HG03175 (cell line): ENCODE measurements around the gene PCTP.

ENCODE experiments used
- ATAC-seq: cut with Tn5 transposase; IDR thresholded peaks from one replicate; pipeline ENCODE4 v1.9.1; 2021; ENCODE audit warnings: mild to moderate bottlenecking, moderate library complexity; ENCODE audit not compliant: unreplicated experiment

Gene PCTP

DNA sequence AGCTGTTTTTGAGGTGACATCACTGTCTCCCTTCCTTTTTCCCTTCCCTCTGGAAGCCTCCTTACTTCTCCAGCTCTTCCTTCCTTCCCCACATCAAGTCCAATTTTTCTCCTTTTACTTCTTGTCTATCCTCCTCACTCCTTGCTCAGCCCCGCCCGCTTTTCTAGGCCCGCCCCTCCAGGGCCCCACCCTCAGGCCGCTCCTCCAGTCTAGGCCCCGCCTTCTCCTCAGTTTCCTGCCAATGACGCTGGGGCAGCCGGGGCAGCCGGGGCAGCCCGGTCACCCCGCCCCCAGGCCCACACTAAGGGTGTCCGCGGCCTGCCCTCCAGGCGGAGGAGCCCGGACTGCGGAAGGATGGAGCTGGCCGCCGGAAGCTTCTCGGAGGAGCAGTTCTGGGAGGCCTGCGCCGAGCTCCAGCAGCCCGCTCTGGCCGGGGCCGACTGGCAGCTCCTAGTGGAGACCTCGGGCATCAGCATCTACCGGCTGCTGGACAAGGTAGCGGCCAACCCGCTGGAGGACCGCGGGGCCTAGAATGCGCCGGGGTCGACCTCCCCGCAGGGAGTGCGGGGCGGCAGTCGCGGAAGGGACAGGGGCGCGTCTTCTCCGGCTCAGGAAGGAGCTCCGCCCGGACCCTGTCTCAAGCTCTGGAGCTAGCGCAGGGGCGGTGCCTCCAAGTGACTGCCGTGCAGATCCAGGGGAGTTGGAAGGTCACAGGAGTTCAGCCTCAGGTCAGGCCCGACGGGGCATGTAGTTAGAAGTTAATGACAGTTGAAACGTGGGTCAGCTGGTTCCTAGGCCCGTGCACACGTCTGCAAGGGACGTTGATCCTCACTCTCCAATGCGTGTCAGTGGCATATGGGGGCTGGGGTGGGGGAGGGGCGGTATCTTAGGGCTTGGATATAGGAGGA is at the start of gene PCTP:
PCTP (plus strand) TSS at position 302 of the 908 bp plus-strand sequence; CDS start at position 355, 53 bp downstream.
- peak; percentile 97 for ATAC-seq

DNA sequence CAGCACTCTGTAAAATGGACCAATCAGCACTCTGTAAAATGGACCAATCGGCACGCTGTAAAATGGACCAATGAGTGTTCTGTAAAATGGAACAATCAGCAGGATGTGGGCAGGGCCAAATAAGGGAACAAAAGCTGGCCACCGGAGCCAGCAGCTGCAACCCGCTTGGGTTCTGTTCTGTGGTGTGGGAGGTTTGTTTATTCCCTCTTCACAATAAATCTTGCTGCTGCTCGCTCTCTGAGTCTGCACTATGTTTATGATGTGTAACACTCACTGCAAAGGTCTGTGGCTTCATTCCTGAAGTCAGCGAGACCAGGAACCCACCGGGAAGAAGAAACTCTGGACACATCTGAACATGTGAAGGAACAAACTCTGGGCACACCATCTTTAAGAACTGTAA is 48.7 kb upstream of the PCTP start:
- no peak for ATAC-seq

DNA sequence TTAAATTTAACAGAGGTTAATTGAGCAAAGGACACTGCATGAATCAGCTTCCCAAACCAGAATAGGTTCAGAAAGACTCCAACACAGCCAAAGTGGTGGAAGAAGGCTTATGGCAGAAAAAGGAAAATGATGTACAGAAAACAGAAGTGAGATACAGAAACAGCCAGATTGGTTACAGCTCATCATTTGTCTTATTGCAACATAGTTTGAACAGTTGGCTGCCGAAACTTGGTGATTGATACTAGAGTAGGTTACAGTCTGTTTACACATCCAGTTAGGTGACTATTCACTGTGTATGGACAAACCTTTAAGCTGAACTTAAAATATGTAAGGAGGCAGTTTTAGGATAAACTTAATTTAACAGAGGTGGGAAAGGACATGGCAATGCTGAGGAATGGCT is 46.5 kb upstream of the PCTP start:
- no peak for ATAC-seq

DNA sequence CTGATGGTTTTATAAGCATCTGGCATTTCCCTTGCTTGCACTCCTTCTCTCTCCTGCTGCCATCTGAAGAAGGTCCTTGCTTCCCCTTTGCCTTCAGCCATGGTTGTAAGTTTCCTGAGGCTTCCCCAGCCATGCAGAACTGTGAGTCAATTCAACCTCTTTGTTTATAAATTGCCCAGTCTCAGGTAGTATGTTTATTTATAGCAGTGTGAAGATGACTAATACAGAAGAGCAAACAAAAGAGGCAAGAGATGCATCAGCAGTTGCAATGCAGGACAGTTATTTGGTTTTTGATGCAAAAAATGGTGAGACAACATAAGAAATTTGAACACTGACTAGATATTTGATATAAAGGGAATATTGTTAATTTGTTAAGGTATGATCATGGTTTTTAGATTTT is 45.0 kb upstream of the PCTP start:
- peak; percentile 70 for ATAC-seq

DNA sequence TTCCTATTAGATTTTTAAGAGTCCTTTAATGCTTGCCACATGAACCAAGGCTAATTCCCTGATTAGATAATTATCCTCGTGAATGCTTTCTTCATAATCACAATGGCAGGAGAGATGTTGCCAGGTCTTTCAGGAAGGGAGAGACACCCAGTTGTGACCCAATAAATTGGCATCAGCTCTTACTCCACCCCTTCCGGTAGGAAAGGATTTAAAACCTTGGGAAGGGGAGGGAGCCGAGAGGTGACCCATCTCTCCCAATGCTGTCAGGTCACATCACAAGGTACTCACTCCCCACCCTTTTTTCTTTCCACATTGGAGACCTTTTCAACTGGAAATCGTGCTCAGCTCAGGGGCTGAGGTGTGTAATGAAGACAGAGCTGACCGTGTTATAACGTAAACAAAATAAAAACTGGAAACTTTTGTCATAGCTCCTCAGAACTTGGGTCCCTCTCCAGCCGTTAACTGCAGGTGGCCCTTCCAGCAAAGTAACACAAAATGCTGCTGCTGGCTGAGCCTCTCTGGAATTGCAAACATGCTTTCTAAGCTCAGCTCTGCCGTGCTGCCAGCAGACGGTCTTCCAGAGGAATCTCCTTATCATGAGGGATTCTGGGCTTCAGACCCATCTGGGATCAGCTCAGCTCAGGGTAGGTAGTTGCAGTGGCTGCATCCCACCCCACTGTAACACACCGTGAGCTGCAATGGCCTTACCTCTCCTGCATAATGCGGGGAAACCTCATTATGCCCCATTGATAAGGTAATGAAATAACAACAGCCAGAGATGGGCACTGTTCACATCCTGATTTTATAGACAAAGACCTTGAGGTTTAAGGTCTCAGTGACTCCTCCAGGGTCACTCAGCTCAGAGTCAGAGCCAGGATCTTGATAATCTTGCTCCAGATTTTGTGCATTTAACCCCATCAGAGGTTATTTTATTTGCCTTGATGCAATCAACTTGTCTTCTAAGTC is 43.8 kb upstream of the PCTP start:
- ATAC-seq: no peak

DNA sequence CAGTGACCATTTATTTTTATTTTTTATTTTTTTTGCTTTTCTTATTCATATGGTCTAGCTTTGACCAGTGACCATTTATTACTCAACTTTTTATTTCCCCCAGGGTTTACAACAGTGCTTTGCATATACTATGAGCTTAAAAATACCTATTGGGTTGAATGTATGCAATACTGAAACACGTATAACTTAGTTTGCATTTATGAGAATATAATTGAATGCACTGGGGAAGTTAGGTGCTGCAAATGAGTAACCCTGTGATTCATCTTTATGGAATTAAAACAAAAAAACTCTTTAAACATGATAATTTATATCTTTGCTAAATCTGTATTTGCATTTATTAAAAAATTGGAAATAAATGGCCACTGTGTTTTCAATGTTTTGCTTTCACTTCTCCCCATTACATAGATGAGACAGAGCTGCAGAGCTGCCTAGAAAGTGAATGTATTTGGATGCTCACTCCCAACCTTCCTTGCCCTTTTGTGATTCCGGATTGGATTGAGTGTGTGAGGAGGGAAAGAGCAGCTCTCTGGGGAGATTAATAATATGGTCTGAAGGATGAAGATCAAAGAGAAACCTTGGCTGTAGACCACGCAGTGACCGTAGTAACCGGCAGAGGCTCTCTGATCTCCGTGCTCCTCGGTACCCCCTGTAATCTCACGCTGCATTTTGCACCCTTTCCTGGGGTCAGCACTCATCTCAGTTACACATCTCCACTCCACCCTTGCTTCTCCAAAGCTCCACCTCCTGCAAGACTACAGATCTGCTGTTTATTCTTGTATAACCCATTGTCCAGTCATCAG is 42.5 kb upstream of the PCTP start:
- ATAC-seq: no peak

DNA sequence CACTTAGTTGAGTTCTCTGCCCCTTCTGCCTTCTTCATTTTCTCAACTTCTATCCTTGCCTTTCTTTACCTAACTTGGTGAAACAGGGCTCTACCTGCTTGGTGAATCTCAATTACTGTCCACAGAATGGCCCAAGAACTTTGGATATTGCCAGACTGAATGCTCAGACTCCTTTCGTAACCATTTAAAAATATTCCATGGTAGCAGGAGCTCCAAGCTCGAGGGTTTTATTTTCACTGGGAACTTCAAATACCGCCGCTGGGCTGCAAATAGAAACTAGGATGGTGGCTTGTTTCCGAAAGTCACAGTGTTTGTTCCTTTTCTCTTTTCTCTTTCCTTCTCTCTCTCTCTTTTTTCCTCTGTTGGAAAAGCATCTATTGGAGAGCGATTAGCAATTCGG is 41.4 kb upstream of the PCTP start:
- no peak for ATAC-seq

DNA sequence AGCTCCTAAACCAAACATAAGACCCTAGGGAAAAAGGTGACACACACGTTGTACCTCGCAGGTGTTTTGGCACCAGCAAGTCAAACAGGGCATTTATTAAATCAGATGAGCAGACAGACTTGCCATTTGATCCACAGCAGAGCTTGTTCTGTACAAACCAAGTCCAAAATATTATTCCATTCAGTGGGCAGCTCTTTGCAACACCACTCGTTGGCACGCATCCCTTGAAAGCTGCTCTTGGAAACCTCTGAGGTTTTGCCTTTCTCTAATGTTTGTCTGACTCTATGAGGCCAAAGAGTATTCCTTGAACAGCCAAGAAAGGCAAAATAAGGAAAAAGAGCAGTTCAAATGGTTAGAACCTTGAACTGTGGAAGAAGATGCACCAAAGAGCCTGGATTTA is 40.9 kb upstream of the PCTP start:
- ATAC-seq: no peak

DNA sequence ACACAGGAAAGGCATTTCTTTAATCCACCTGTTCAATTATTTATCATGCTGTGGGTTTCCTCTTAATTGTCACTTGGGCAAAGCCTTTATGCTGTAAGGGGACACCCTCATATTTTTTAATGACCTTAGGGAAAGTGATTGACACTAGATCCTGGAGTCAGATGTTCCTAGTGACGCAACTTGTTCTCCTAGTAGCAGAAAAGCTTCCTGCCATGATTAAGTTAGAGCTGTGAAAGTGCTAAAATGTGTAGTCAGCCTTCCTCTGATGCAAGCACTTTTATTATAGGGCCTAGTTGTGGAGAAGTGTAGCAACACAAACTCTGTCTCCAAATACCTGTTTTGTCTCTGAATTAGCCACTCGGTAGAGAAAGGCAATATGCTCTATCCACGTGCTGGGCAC is 40.4 kb upstream of the PCTP start:
- ATAC-seq: no peak

DNA sequence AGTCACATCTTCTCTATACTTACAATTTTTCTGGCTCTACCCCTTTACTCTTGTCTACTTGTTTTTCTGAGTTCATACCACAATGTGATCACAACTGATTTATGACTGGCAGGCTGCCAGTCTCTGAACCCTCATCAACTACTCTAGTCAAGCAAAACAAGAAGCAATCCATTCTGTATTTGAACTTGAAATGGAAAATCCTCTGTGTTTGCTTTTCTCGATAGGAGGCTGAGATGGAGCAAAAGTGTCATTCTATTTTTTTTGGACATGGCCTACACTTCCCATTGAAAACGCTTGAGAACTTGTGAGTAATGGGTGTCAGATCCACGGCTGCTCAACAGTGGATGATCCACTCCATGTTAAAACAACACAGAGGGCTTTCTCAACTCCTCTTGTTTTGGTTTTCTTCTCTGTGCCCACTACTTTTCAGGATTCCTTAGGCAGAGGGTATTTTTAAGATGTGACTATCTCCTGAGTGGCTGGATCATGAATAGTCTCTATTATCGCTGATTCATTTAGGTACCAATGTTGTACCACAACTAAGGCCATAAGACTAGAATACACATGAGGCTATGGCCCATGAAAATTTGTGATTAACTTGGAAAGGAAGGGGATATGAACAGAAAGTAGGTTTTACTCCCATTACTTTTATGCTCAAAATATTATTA is 39.9 kb upstream of the PCTP start:
- ATAC-seq: no peak

DNA sequence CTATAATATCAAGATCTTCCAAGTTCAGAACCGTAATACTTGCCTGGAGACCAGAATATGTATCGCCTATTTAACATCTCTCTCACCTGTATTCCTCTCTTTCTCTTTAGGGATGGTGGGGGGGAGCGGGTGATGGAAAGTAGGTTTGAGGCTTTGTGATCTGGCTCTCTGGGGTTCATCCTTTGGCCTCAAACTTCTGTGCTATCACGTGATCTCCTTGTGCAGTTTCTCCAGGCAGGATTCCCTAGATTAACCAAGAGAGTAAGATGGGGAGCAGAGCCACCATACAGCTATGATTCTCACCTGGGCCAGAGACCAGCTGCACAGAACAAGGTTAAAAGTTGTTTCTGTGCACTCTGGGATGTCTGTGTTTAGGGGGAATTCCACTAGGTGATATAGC is 33.4 kb upstream of the PCTP start:
- ATAC-seq: no peak

DNA sequence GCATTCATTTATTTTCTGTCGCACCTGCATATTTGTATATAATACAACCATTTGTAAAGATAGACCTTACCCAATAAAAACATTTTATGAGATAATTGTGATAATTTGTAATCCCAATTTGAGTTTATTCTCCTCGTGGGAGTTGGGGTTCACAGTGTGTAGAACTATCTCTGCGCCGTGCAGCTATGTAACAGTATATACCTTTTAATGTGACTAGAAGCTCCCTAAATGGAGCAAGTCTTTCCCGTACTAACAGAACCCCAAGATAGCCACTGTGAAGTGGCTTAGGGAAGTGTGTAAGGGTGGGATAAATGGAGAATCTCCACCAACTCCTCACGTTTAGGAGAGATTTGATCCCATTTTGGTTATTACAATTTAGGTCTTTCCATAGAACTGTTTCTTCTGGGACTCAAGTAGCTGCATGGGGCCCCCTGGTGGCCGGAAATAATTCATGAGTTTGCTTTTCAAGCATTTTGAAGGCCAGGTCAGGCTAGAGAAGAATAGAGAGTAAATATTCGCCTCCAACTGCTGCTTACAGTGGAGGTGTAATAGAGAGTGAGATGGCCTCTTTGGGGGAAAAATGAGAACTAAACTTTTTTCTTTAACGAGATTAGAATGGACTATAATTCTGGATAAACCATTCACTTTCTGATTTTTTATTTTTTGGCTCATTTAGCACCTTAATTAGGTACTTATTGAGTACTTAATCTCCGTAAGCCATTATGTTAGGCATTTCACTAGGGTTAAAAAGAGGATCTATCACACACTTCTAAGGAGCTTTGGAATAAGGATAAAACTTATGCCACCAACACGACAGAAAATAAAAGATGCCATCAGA is 32.7 kb upstream of the PCTP start:
- ATAC-seq: peak; percentile 70

DNA sequence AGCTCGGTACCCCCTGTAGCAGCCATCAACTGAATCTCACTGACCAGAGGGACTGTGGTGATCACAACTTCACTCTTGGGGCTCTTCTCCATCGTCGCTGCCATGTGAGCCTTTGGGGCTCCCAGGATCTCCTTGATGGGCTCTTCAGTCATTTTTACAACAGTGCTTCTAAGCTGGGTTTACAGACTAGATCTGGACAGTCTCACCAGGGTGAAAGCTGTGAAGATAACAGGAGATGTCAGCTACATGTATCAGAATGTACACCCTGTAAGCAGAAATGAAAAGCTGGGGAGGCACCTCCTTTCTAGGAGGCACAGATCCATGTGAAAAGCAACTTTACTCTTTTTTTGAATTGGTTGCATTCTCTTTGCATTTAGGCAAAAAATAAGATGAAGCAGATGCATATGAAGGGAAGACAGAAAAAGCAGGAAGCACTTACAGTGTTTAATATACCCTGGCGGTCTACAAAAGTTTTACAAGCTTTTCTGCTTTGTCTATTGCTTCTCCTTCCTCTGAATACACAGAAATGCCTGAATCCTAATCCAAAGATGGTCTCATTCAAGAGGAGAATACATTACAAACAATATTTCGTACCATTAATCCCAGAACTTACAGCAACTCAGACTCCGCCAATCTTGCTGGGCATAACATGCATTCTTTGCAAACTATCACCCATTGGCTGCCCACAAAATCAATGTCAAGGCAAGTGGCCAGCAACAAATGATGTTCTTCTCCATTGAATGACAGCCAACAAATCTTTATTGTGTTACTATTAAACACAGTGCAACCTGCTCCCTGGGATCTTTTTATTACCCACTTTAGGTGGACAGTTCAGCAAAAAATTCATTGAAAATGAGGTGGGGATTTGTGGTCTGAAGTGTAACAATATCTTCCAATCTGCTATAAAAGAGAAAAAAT is 29.7 kb upstream of the PCTP start:
- no peak for ATAC-seq

DNA sequence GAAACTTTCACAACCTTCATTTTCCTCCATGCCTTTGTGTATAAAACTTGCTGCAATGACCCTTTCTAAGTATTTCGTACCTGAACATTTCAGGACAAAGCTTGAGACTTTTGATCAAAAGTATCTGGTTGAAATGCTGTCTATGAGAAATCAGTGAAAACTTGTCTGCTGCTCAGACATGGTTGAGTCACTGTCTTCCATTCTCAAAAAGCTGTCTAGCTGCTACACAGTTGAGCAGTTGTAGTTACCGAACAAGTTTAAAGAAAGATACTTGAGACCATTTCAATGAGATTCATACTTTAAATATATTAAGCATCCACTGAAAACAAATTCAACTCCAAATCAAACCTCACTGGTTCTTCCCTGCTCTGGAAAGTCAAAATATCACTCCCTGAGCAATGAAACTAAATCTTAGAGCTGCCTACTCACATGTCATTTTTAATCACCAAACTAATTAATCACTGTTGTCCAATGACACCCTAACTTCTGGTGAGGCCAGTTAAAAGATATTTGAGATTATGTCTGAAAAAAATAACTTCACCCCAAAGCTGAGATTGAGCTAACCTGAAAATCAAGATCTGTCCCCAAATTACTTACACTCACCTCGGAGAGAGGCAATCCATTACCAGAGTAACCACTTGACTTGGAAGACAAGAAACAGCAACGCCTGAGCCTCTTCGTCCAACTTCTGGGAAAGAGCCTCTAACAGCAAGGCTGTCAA is 28.7 kb upstream of the PCTP start:
- no peak for ATAC-seq

DNA sequence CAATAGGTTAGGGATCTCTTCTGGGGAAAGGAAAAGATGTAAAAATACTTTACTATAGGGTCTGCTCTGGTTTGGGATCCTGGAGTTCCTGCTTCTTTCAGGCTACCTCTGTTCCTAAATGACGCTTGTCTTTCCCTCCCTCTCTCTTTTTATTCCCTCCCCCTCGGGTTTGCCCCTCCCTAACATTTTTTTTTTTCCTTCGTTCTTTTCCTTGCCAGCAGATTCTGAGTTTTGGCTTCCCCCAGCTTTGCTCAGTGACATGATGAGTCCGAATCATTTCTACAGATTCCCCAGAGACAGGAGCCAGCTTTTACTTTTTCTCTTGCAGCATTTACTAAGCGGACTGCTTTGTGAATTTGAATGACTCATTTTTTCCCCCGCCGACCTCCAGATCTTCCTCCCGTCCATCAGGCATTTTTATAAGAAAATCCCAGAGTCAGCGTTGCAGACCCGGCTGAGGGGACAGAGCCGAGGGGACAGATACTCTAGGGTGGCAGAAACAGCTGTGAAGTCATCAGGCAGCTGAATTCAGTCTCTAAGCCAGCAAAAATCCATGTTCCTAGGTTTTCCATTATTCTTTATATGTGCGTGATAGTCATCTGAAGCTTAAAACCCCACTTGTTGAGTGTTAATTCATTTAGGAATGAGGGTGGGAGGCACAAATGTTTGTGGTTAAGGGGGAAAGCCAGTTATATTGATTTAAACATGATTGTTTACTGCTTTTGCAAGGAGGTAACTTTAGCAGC is 27.9 kb upstream of the PCTP start, which contains the start of gene TMEM100:
TMEM100 (minus strand) TSS at position 123 of the 746 bp plus-strand sequence. CDS start 1,794 bp downstream, outside the sequence.
- no peak for ATAC-seq

DNA sequence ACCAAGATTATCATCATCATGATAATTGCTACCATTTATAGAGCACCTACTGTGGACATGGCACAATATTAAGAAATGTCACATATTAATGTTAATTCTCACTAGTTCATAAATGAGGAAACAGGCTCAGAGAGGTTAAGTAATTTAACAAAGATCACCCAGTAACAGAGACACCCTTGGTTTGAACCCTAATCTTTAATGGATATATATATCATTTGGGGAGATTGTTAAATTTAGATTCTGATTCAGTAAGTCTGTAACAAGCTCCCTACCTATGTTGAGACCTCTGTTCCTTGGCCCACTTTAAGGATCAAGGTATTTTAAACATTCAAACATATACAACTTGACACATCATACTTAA is 27.4 kb upstream of the PCTP start:
- ATAC-seq: no peak

DNA sequence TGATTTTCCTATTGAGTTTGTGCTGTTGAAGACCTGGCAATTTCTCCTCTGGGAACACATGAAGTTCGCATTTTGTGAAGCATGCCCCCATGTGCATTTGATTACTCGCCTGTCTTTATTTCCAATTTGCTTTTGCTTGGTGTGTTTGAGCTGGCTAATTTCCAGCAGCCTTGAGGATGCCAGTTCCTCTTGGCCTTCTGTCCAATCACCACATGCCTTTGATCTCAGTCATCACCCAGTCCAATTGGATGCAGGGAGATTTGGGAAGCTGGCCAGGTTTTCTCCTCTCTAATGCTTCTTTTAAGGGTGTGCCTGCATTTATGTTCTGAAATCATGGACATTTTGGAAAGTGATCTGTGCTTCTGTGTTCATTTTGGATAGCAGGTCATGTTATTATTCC is 24.4 kb upstream of the PCTP start:
- no peak for ATAC-seq
